Measurements from ENCODE around the gene PHKB.

DNA sequence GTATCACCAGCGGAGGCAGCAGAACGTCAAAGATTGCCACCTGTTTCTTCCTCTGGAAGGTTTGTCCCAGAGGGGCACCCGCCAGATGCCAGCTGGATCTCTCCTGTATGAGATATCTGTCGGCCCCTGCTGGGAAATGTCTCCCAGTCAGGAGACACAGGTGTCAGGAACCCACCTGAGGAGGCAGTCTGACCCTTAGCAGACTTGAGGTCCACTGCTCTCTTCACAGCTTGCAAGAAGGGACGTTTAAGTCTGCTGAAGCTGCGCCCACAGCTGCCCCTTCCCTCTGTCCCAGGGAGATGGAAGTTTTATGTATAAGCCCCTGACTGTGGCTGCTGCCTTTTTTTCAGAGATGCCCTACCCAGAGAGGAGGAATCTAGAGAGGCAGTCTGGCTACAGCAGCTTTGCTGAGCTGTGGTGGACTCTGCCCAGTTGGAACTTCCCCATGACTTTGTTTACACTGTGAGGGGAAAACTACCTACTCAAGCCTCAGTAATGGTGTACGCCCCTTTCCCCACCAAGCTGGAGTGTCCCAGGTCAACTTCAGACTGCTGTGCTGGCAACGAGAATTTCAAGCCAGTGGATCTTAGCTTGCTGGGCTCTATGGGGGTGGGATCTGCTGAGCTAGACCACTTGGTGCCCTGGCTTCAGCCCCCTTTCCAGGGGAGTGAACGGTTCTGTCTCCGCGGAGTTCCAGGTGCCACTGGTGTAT, 92.9 kb downstream of the PHKB start:
- TF ChIP-seq, protein P1, sequence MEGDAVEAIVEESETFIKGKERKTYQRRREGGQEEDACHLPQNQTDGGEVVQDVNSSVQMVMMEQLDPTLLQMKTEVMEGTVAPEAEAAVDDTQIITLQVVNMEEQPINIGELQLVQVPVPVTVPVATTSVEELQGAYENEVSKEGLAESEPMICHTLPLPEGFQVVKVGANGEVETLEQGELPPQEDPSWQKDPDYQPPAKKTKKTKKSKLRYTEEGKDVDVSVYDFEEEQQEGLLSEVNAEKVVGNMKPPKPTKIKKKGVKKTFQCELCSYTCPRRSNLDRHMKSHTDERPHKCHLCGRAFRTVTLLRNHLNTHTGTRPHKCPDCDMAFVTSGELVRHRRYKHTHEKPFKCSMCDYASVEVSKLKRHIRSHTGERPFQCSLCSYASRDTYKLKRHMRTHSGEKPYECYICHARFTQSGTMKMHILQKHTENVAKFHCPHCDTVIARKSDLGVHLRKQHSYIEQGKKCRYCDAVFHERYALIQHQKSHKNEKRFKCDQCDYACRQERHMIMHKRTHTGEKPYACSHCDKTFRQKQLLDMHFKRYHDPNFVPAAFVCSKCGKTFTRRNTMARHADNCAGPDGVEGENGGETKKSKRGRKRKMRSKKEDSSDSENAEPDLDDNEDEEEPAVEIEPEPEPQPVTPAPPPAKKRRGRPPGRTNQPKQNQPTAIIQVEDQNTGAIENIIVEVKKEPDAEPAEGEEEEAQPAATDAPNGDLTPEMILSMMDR (IDR thresholded peaks at IDR 0.05; ENCODE audit: poor library complexity, severe bottlenecking), result no peak
- TF ChIP-seq EP300 (conservative IDR thresholded peaks at IDR 0.05; ENCODE audit: poor library complexity, severe bottlenecking) (no peak), TAF1 (IDR thresholded peaks at IDR 0.05; ENCODE audit: low read depth) (no peak), EZH2 (IDR thresholded peaks at IDR 0.05; ENCODE audit: borderline replicate concordance, insufficient read depth, low read length, poor library complexity, severe bottlenecking) (no peak), POLR2AphosphoS5 (IDR thresholded peaks at IDR 0.05) (no peak)
- TF ChIP-seq, protein P2, sequence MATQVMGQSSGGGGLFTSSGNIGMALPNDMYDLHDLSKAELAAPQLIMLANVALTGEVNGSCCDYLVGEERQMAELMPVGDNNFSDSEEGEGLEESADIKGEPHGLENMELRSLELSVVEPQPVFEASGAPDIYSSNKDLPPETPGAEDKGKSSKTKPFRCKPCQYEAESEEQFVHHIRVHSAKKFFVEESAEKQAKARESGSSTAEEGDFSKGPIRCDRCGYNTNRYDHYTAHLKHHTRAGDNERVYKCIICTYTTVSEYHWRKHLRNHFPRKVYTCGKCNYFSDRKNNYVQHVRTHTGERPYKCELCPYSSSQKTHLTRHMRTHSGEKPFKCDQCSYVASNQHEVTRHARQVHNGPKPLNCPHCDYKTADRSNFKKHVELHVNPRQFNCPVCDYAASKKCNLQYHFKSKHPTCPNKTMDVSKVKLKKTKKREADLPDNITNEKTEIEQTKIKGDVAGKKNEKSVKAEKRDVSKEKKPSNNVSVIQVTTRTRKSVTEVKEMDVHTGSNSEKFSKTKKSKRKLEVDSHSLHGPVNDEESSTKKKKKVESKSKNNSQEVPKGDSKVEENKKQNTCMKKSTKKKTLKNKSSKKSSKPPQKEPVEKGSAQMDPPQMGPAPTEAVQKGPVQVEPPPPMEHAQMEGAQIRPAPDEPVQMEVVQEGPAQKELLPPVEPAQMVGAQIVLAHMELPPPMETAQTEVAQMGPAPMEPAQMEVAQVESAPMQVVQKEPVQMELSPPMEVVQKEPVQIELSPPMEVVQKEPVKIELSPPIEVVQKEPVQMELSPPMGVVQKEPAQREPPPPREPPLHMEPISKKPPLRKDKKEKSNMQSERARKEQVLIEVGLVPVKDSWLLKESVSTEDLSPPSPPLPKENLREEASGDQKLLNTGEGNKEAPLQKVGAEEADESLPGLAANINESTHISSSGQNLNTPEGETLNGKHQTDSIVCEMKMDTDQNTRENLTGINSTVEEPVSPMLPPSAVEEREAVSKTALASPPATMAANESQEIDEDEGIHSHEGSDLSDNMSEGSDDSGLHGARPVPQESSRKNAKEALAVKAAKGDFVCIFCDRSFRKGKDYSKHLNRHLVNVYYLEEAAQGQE (IDR thresholded peaks at IDR 0.05; ENCODE audit: borderline replicate concordance), result no peak
